ENCODE measurements around the gene LEFTY1. TPM values are rescaled to one million over a fixed set of nuclear protein-coding genes. Genes with fewer than 3 reads are reported as not detected.

Gene LEFTY1
- total RNA-seq, 1 experiment from 2014 or later, result not detected

DNA sequence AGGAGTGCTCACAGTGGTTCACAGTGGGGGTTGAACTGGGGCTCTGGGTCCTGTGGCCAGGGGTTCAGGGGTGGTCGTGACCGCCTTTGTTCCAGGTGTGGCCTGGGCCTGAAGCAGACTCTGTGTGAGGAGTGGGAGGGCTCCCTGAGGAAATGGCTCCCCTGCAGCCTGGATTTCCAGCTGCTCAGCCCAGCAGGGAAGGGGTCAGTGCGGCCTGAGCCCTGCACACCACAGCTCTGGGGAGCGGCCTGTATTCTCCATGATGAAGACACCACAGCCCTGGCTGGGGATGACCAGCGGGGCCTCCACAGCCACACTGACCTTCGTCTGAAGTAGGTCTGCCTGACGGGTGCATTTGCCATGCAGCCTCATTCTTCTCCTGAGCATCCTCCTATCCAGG, 18.4 kb upstream of the LEFTY1 start:
- H3K27me3 ChIP-seq (ENCODE audit: control insufficient read depth, insufficient read depth, low read length), result no peaks in the 10 kb centered on the region
- POLR2A ChIA-PET, result no interaction called here
- no peaks in the 10 kb centered on the region for H3K4me1 ChIP-seq (ENCODE audit: control insufficient read depth, insufficient read depth, low read length)
- DNase-seq (ENCODE audit: low read depth, low spot score) (no peak), ATAC-seq (no peak)
- no peak overlapping the region for H3K4me3 ChIP-seq (ENCODE audit: low read depth in 2 of 2, low read length in 2 of 2)
- intact Hi-C loops (cut with micrococcal nuclease; ENCODE audit: unreplicated experiment) (no loop called here), in situ Hi-C loops (cut with HindIII; ENCODE audit: low pct_unique_long_range_greater_than_20kb, low sequenced_read_pairs) (no loop called here)
- TF ChIP-seq POLR2AphosphoS5 (IDR thresholded peaks at IDR 0.05; ENCODE audit: low read depth, low read length) (no peak), TCF7L2 (IDR thresholded peaks at IDR 0.05; ENCODE audit: low read depth, low read length) (no peak), SIN3A (IDR thresholded peaks at IDR 0.05; ENCODE audit: borderline replicate concordance, insufficient read depth, low read depth, low read length) (no peak)
- TF ChIP-seq, protein P1, sequence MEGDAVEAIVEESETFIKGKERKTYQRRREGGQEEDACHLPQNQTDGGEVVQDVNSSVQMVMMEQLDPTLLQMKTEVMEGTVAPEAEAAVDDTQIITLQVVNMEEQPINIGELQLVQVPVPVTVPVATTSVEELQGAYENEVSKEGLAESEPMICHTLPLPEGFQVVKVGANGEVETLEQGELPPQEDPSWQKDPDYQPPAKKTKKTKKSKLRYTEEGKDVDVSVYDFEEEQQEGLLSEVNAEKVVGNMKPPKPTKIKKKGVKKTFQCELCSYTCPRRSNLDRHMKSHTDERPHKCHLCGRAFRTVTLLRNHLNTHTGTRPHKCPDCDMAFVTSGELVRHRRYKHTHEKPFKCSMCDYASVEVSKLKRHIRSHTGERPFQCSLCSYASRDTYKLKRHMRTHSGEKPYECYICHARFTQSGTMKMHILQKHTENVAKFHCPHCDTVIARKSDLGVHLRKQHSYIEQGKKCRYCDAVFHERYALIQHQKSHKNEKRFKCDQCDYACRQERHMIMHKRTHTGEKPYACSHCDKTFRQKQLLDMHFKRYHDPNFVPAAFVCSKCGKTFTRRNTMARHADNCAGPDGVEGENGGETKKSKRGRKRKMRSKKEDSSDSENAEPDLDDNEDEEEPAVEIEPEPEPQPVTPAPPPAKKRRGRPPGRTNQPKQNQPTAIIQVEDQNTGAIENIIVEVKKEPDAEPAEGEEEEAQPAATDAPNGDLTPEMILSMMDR (IDR thresholded peaks at IDR 0.05), result no peak
- TF ChIP-seq, protein P2, sequence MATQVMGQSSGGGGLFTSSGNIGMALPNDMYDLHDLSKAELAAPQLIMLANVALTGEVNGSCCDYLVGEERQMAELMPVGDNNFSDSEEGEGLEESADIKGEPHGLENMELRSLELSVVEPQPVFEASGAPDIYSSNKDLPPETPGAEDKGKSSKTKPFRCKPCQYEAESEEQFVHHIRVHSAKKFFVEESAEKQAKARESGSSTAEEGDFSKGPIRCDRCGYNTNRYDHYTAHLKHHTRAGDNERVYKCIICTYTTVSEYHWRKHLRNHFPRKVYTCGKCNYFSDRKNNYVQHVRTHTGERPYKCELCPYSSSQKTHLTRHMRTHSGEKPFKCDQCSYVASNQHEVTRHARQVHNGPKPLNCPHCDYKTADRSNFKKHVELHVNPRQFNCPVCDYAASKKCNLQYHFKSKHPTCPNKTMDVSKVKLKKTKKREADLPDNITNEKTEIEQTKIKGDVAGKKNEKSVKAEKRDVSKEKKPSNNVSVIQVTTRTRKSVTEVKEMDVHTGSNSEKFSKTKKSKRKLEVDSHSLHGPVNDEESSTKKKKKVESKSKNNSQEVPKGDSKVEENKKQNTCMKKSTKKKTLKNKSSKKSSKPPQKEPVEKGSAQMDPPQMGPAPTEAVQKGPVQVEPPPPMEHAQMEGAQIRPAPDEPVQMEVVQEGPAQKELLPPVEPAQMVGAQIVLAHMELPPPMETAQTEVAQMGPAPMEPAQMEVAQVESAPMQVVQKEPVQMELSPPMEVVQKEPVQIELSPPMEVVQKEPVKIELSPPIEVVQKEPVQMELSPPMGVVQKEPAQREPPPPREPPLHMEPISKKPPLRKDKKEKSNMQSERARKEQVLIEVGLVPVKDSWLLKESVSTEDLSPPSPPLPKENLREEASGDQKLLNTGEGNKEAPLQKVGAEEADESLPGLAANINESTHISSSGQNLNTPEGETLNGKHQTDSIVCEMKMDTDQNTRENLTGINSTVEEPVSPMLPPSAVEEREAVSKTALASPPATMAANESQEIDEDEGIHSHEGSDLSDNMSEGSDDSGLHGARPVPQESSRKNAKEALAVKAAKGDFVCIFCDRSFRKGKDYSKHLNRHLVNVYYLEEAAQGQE (IDR thresholded peaks at IDR 0.05; ENCODE audit: insufficient read depth in 1 of 2, low read depth in 2 of 2, low read length in 1 of 2), result no peak
- BruUV-seq (replicated peaks), result no TSS peak
- no peaks in the 10 kb centered on the region for H3K9me3 ChIP-seq (ENCODE audit: control insufficient read depth, insufficient read depth, low read depth, low read length)
- H3K27ac ChIP-seq (ENCODE audit: low read length), result no peak overlapping the region
- no peaks in the 10 kb centered on the region for H3K36me3 ChIP-seq (ENCODE audit: control insufficient read depth, insufficient read depth, low read length)
- CTCF ChIA-PET, result no interaction called here

DNA sequence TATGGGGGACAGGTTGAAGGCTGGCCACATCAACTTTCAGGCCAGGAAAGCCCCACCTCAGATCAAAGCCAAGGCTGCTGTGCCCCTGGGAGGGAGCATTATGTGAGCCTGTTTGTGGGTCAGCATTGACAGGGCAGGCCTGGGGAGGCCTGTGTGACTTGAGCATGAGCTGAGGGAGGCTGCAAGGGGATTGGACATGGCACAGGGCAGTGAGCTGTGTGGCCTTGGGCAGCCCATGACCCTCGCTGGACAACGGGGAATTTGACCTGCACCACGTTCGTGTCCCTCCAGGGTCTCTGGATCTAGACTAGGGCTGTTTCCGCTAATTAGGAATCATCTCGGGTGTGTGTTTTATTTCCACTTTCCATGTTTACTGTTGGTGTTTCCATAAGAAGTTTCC, 17.5 kb upstream of the LEFTY1 start:
- POLR2A ChIA-PET, result interaction anchor here (0.6 to 1.1 kb wide), 2 partner anchors 93 to 129 kb away, joined by 3 read pairs; partner anchors contain the start of genes SDE2 and SRP9

More for the DNA sequence above, 17.5 kb upstream of the LEFTY1 start:
- intact Hi-C loops (cut with micrococcal nuclease; ENCODE audit: unreplicated experiment), result no loop called here
- Histone ChIP-seq H3K27me3 (ENCODE audit: control insufficient read depth, insufficient read depth, low read length) (no peaks in the 10 kb centered on the region), H3K27ac (ENCODE audit: low read length) (no peak overlapping the region), H3K4me1 (ENCODE audit: control insufficient read depth, insufficient read depth, low read length) (no peaks in the 10 kb centered on the region), H3K36me3 (ENCODE audit: control insufficient read depth, insufficient read depth, low read length) (no peaks in the 10 kb centered on the region), H3K4me3 (ENCODE audit: low read depth in 2 of 2, low read length in 2 of 2) (no peak overlapping the region), H3K9me3 (ENCODE audit: control insufficient read depth, insufficient read depth, low read depth, low read length) (no peaks in the 10 kb centered on the region)
- CTCF ChIA-PET, result no interaction called here
- DNase-seq (ENCODE audit: low read depth, low spot score), result no peak
- in situ Hi-C loops (cut with HindIII; ENCODE audit: low pct_unique_long_range_greater_than_20kb, low sequenced_read_pairs), result no loop called here
- no TSS peak for BruUV-seq (replicated peaks)
- ATAC-seq, result no peak
- TF ChIP-seq, protein P2 (IDR thresholded peaks at IDR 0.05; ENCODE audit: insufficient read depth in 1 of 2, low read depth in 2 of 2, low read length in 1 of 2), result no peak

All from Panc1 (cell line).